HepG2 (cell line): ENCODE results near the gene RHOBTB1. TPM values are rescaled to one million over a fixed set of nuclear protein-coding genes. Genes with fewer than 3 reads are reported as not detected.

Source experiments
- ATAC-seq: fragments of 200-7000 bp; cut with Tn5 transposase; 3 replicates; pipeline ENCODE4 v1.9.1; 2020; ENCODE audit warnings: mild to moderate bottlenecking, moderate library complexity
- BruUV-seq: library from RNA; stranded (reverse); fragments of 400-500 nt; replicated peaks from 2 replicates; lab custom pipeline; 2021; lab: Mats Ljungman, UMichigan
- CTCF ChIA-PET: fragments of 300-600 bp; formaldehyde crosslinking; extraction: SDS; loops from one replicate; lab custom pipeline; 2021; ENCODE audit warnings: low total read pairs, inconsistent platforms, low intra/inter-chr PET ratio; lab: Yijun Ruan, JAX
- POLR2A ChIA-PET: fragments of 350-600 bp; sonication (Branson Sonifier 250); formaldehyde crosslinking; loops from one replicate; lab custom pipeline; 2020; ENCODE audit warnings: antibody characterized with exemption, inconsistent platforms; lab: Yijun Ruan, JAX
- DNase-seq: peaks from one replicate; pipeline ENCODE4 v3.0.0-alpha.2; 2015; ENCODE audit warnings: low spot score
- FAIRE-seq: peaks from 3 replicates; lab custom pipeline; 2011; peaks lifted over from hg19 to GRCh38; lab: Jason Lieb, UNC
- H2AFZ ChIP-seq: one replicate; pipeline ENCODE4 v1.6.1; 2011; ENCODE audit warnings: low read length, inconsistent platforms
- H3K27ac ChIP-seq: fragments of 300-600 bp; 3 replicates; pipeline ENCODE4 v1.8.0; 2011; ENCODE audit warnings: mixed run types, mild to moderate bottlenecking, mixed read lengths, low read length, inconsistent platforms; ENCODE audit not compliant: insufficient read depth; ENCODE audit errors: extremely low read length
- H3K27me3 ChIP-seq, 2 experiments: fragments of 200-600 bp in 1 of 2; 2 replicates in 1 of 2; 3 replicates in 1 of 2; pipeline versions ENCODE4 v1.6.0 to v1.8.0; 2011; ENCODE audit warnings: low read length in 2 of 2, mild to moderate bottlenecking in 2 of 2, moderate library complexity in 2 of 2, inconsistent platforms in 1 of 2; ENCODE audit not compliant: insufficient read depth in 2 of 2, control insufficient read depth in 1 of 2
- H3K36me3 ChIP-seq, 2 experiments: fragments of 200-600 bp in 1 of 2; replicated peaks in 1 of 2; 2 replicates in 1 of 2; 3 replicates in 1 of 2; pipeline versions ENCODE4 v1.5.1 to v1.8.0; 2011; ENCODE audit warnings: low read length in 2 of 2, inconsistent platforms in 1 of 2; ENCODE audit not compliant: insufficient read depth in 2 of 2, control insufficient read depth in 1 of 2
- H3K4me1 ChIP-seq: 2 replicates; pipeline ENCODE4 v1.5.1; 2012; ENCODE audit warnings: low read length, inconsistent platforms; ENCODE audit not compliant: insufficient read depth
- H3K4me2 ChIP-seq: 2 replicates; pipeline ENCODE4 v1.6.0; 2011; ENCODE audit warnings: low read depth, low read length, inconsistent platforms
- H3K4me3 ChIP-seq, 3 experiments: fragments of 200-600 bp in 1 of 3; sonication (generic), shearing (Covaris generic) in 1 of 3; replicated peaks in 1 of 3; 2 replicates each; pipeline ENCODE4 v1.5.1; 2011 to 2016; ENCODE audit warnings: low read length in 3 of 3, inconsistent platforms in 2 of 3, low read depth in 2 of 3, mild to moderate bottlenecking in 2 of 3, control low read depth in 1 of 3, mixed read lengths in 1 of 3; ENCODE audit not compliant: insufficient read depth in 1 of 3
- H3K79me2 ChIP-seq: one replicate; pipeline ENCODE4 v1.6.1; 2011; ENCODE audit warnings: low read length, inconsistent platforms; ENCODE audit not compliant: insufficient read depth
- H3K9ac ChIP-seq: 2 replicates; pipeline ENCODE4 v1.6.0; 2011; ENCODE audit warnings: mild to moderate bottlenecking, low read depth, low read length, inconsistent platforms; ENCODE audit not compliant: insufficient read depth
- H3K9me3 ChIP-seq: 2 replicates; pipeline ENCODE4 v1.5.1; 2012; ENCODE audit warnings: mild to moderate bottlenecking, low read length
- H4K20me1 ChIP-seq: 2 replicates; pipeline ENCODE4 v1.6.0; 2011; ENCODE audit warnings: inconsistent platforms, mild to moderate bottlenecking, low read length, moderate library complexity; ENCODE audit not compliant: insufficient read depth
- ATF7 ChIP-seq, 2 experiments: fragments of 450-650 bp in 1 of 2; sonication (generic) in 1 of 2; formaldehyde crosslinking in 1 of 2; IDR thresholded peaks; 2 replicates each; pipeline versions ENCODE4 v1.4.0 to v1.6.1; 2016 to 2020; ENCODE audit warnings: antibody characterized with exemption in 1 of 2, mild to moderate bottlenecking in 1 of 2, missing genetic modification reagents in 1 of 2
- ZHX1 ChIP-seq: sonication (generic); formaldehyde crosslinking; IDR thresholded peaks from 2 replicates; pipeline ENCODE4 v1.8.1; 2022; ENCODE audit warnings: low read depth, mild to moderate bottlenecking, missing genetic modification reagents
- ZNF781 ChIP-seq: sonication (generic); formaldehyde crosslinking; IDR thresholded peaks from 2 replicates; pipeline ENCODE4 v1.5.1; 2020; ENCODE audit warnings: borderline replicate concordance, mild to moderate bottlenecking, missing genetic modification reagents; ENCODE audit errors: not compliant biosample characterization
- WGBS: methylation state at CpG from one replicate; pipeline ENCODE4 v1.1.6; 2017; ENCODE audit warnings: low lambda C conversion rate; 5-methylcytosine and 5-hydroxymethylcytosine counted together
- in situ Hi-C: cut with HindIII; loops from 2 replicates; pipeline ENCODE4 v1.10.0; 2017; ENCODE audit warnings: low pct_unique_long_range_greater_than_20kb; ENCODE audit not compliant: extremely low pct_ligation_motif_present
- intact Hi-C: fragments of 100-400 bp; cut with micrococcal nuclease; formaldehyde crosslinking; loops from one replicate; pipeline ENCODE4 v1.10.0; 2022; ENCODE audit not compliant: unreplicated experiment
- polyA plus RNA-seq, 8 experiments: library from polyadenylated mRNA; depleted of rRNA in 3 of 8; stranded (reverse) in 7 of 8; unstranded in 1 of 8; fragments of >200 nt; fragmentation: Illumina TruSeq in 4 of 8; extraction: Trizol in 4 of 8; gene quantifications; 2 replicates each; pipeline versions ENCODE4 v1.2.1 to v1.2.3, GENCODE V29; 2011 to 2016; ENCODE audit warnings: low read depth in 4 of 8, missing spikeins in 1 of 8, mixed read lengths in 1 of 8; ENCODE audit not compliant: insufficient read depth in 1 of 8
- total RNA-seq, 5 experiments: library from RNA; depleted of rRNA; stranded (reverse); fragments of >200 nt; fragmentation: Illumina TruSeq; extraction: Trizol; gene quantifications; 2 replicates each; pipeline ENCODE4 v1.2.3, GENCODE V29; 2016; ENCODE audit warnings: low read depth in 1 of 5
- TF ChIP-seq, protein P1 (sequence below): IDR thresholded peaks from 2 replicates; pipeline ENCODE4 v1.6.1; 2016; ENCODE audit warnings: missing biosample characterization, missing genetic modification reagents, low read depth

The RHOBTB1 gene
- total and polyA plus RNA-seq, 2 of the 13 experiments (the other 11 are each of a cell fraction or from before 2014, with no cell fraction given): 18.8 to 59.5 TPM

DNA sequence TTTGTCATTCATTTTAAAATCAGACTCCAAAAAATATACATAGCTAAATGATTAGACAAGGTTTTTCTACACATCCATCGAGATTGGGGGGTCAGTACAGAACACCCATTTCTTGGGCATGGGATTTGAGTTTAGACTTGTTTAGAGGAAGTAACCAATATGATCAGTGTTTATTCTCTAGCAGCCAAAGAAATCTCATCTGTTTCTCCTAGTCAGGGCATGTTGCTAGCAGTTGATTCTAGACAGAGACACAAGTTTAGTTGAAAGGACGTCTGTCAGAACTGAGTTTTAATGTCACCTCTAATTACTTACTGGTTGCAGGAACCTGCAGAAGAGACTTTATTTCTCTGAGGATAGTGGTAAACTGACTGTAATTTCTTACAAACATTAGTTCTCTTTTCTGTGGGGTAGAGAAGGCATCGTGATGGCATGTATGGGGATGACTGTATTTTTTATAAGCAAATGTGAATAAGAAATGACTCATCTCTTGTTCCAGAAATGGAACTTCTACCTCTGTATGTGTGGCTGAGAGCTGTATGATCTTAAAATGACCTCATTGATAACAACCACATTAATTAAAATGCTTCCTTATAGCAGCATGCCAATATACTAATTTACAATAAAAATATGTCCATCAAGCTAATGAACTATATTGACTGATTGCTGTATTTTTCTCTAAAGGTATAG, 30.6 kb upstream of the RHOBTB1 start:
- TF ChIP-seq ATF7 (IDR thresholded peaks at IDR 0.05) (0 out of 2 replicates have a peak, but pooled peaks have one; percentile 8), ATF7 (CRISPR knock-in tag; IDR thresholded peaks at IDR 0.05) (no peak), ZNF781 (CRISPR knock-in tag) (no peak), ZHX1 (CRISPR knock-in tag) (no peak)
- TF ChIP-seq, protein P1, sequence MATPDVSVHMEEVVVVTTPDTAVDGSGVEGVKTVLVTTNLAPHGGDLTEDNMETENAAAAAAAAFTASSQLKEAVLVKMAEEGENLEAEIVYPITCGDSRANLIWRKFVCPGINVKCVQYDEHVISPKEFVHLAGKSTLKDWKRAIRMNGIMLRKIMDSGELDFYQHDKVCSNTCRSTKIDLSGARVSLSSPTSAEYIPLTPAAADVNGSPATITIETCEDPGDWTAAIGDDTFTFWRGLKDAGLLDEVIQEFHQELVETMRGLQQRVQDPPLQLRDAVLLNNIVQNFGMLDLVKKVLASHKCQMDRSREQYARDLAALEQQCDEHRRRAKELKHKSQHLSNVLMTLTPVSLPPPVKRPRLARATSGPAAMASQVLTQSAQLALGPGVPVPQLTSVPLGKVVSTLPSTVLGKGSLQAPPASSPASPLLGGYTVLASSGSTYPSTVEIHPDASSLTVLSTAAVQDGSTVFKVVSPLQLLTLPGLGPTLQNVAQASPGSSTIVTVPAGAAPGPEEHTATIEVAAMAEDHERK: no peak
- H3K4me3 ChIP-seq: no peak overlapping the region
- no peak overlapping the region for H3K9ac ChIP-seq
- in situ Hi-C loops: no loop called here
- no peak for FAIRE-seq
- CTCF ChIA-PET: no interaction called here
- no peak overlapping the region for H3K4me2 ChIP-seq
- no peaks in the 10 kb centered on the region for H4K20me1 ChIP-seq
- no peaks in the 10 kb centered on the region for H3K27me3 ChIP-seq
- 96% methylated on average over 3 of the region's 3 CpGs for WGBS
- no peaks in the 10 kb centered on the region; a peak in 1 of 5 replicates for H3K36me3 ChIP-seq
- intact Hi-C loops: no loop called here
- peaks cover 8% of the 10 kb centered on the region for H3K79me2 ChIP-seq
- ATAC-seq: no peak
- no peak for DNase-seq
- peaks cover 45% of the 10 kb centered on the region for H3K4me1 ChIP-seq
- H3K9me3 ChIP-seq: no peaks in the 10 kb centered on the region
- no TSS peak for BruUV-seq
- H3K27ac ChIP-seq: no peak overlapping the region
- H2AFZ ChIP-seq: no peak overlapping the region
- POLR2A ChIA-PET: no interaction called here
